Mesenchymal stem cell (in vitro differentiated cells and primary cell): Measurements from ENCODE around the gene PSMD1.
"Not testable (repeated sequence)": the region's sequence is repeated elsewhere in the genome, so short reads cannot be mapped to it uniquely, and the experiment has no call there.

ENCODE experiments used
- DNase-seq: peaks from one replicate; pipeline ENCODE4 v3.0.0-alpha.2; 2013
- H2AFZ ChIP-seq: one replicate; pipeline ENCODE4 v1.6.1; 2013; ENCODE audit warnings: low read depth, mild to moderate bottlenecking, control low read depth, inconsistent platforms, low read length, moderate library complexity
- H2AK5ac ChIP-seq: 2 replicates; pipeline ENCODE4 v1.6.1; 2013; ENCODE audit warnings: low read length, moderate library complexity, mild to moderate bottlenecking, inconsistent platforms; ENCODE audit not compliant: severe bottlenecking
- H2BK120ac ChIP-seq: one replicate; pipeline ENCODE4 v1.6.1; 2013; ENCODE audit warnings: low read depth, mild to moderate bottlenecking, inconsistent platforms, low read length, moderate library complexity
- H2BK12ac ChIP-seq, 2 experiments: one replicate each; pipeline ENCODE4 v1.6.1; 2013; ENCODE audit warnings: inconsistent platforms in 2 of 2, low read length in 2 of 2, mild to moderate bottlenecking in 2 of 2, moderate library complexity in 2 of 2, control low read depth in 1 of 2
- H2BK15ac ChIP-seq: one replicate; pipeline ENCODE4 v1.6.1; 2013; ENCODE audit warnings: mild to moderate bottlenecking, low read depth, inconsistent platforms; ENCODE audit not compliant: poor library complexity, severe bottlenecking
- H2BK5ac ChIP-seq: 2 replicates; pipeline ENCODE4 v1.6.1; 2013; ENCODE audit warnings: low read depth, mild to moderate bottlenecking, low read length, control low read depth, inconsistent platforms; ENCODE audit not compliant: poor library complexity, severe bottlenecking
- H3K14ac ChIP-seq, 2 experiments: one replicate each; pipeline ENCODE4 v1.6.1; 2013; ENCODE audit warnings: inconsistent platforms in 2 of 2, low read length in 2 of 2, control low read depth in 1 of 2, mild to moderate bottlenecking in 1 of 2, moderate library complexity in 1 of 2
- H3K18ac ChIP-seq, 2 experiments: one replicate each; pipeline ENCODE4 v1.6.1; 2013; ENCODE audit warnings: inconsistent platforms in 2 of 2, low read length in 2 of 2, control low read depth in 1 of 2, low read depth in 1 of 2, mild to moderate bottlenecking in 1 of 2
- H3K23ac ChIP-seq, 2 experiments: one replicate each; pipeline ENCODE4 v1.6.1; 2013; ENCODE audit warnings: inconsistent platforms in 2 of 2, low read length in 2 of 2, mild to moderate bottlenecking in 2 of 2, moderate library complexity in 2 of 2, control low read depth in 1 of 2
- H3K27ac ChIP-seq: 2 replicates; pipeline ENCODE4 v1.5.1; 2013; ENCODE audit warnings: mild to moderate bottlenecking, moderate library complexity, low read length, control low read depth, inconsistent platforms; ENCODE audit not compliant: poor library complexity, severe bottlenecking
- H3K27me3 ChIP-seq, 2 experiments: 2 replicates each; pipeline versions ENCODE4 v1.6.1 to v1.7.0; 2013; ENCODE audit warnings: low read length in 2 of 2, mild to moderate bottlenecking in 2 of 2, moderate library complexity in 2 of 2, control low read depth in 1 of 2, inconsistent platforms in 1 of 2; ENCODE audit not compliant: control insufficient read depth in 1 of 2, insufficient read depth in 1 of 2
- H3K36me3 ChIP-seq, 2 experiments: 2 replicates each; pipeline versions ENCODE4 v1.6.1 to v1.7.0; 2013; ENCODE audit warnings: low read length in 2 of 2, control low read depth in 1 of 2, inconsistent platforms in 1 of 2, low read depth in 1 of 2, mild to moderate bottlenecking in 1 of 2; ENCODE audit not compliant: insufficient read depth in 2 of 2, control insufficient read depth in 1 of 2
- H3K4ac ChIP-seq, 2 experiments: one replicate each; pipeline ENCODE4 v1.6.1; 2013; ENCODE audit warnings: inconsistent platforms in 2 of 2, low read length in 2 of 2, mild to moderate bottlenecking in 2 of 2, moderate library complexity in 2 of 2, control low read depth in 1 of 2, low read depth in 1 of 2
- H3K4me1 ChIP-seq: 2 replicates; pipeline ENCODE4 v1.6.1; 2013; ENCODE audit warnings: low read depth, low read length, control low read depth; ENCODE audit not compliant: control insufficient read depth, insufficient read depth
- H3K4me2 ChIP-seq: 2 replicates; pipeline ENCODE4 v1.6.1; 2013; ENCODE audit warnings: low read length, mild to moderate bottlenecking, inconsistent platforms; ENCODE audit not compliant: poor library complexity, severe bottlenecking
- H3K4me3 ChIP-seq, 2 experiments: 2 replicates each; pipeline versions ENCODE4 v1.5.1 to v1.7.0; 2013; ENCODE audit warnings: low read length in 2 of 2, mild to moderate bottlenecking in 2 of 2, control low read depth in 1 of 2, low read depth in 1 of 2; ENCODE audit not compliant: insufficient read depth in 1 of 2
- H3K79me1 ChIP-seq: replicated peaks from 2 replicates; pipeline ENCODE4 v1.6.1; 2013; ENCODE audit warnings: mild to moderate bottlenecking, control low read depth, low read length, inconsistent platforms; ENCODE audit not compliant: poor library complexity, severe bottlenecking
- H3K9ac ChIP-seq: 2 replicates; pipeline ENCODE4 v1.7.0; 2013; ENCODE audit warnings: mild to moderate bottlenecking, low read length, moderate library complexity
- H3K9me3 ChIP-seq: 2 replicates; pipeline ENCODE4 v1.7.0; 2013; ENCODE audit warnings: mild to moderate bottlenecking, low read length; ENCODE audit not compliant: control insufficient read depth
- H4K8ac ChIP-seq: one replicate; pipeline ENCODE4 v1.6.1; 2013; ENCODE audit warnings: inconsistent platforms, mild to moderate bottlenecking, low read length, moderate library complexity
- H4K91ac ChIP-seq: one replicate; pipeline ENCODE4 v1.6.1; 2013; ENCODE audit warnings: mild to moderate bottlenecking, low read length, inconsistent platforms
- WGBS: methylation state at CpG from one replicate; pipeline ENCODE4 v1.1.7; 2013; ENCODE audit warnings: mixed read lengths; 5-methylcytosine and 5-hydroxymethylcytosine counted together

The PSMD1 gene

DNA sequence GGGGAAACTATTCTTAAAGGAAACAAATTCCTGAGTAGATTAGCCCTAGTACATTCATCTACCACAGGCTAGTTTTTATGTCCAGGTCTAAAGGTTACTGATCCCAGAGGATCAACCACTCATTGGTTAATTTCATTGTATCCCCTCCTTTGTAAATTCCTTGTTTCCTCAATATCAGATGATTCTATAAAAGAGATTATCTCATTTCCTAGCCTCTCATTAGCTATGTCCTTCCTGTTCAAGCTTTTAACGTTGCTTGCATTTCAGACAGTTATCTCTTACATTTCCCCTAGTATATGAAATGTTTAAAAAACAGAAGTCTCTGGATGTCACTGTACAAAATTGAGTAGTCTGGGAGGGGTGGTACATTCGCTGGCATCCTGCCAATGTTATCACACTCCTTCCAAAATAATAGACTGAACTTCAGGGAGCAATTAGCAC lies 117.6 kb downstream of the PSMD1 start:
- H3K27me3 ChIP-seq, result no peaks in the 10 kb centered on the region
- H3K4ac ChIP-seq, result peak overlapping the region in 1 of 2 experiments; percentile 38
- no peak overlapping the region for H3K4me3 ChIP-seq
- H4K91ac ChIP-seq, result no peak overlapping the region
- H2BK5ac ChIP-seq, result no peak overlapping the region
- peak overlapping the region; percentile 46 for H3K9ac ChIP-seq
- DNase-seq, result no peak
- H2AFZ ChIP-seq, result no peak overlapping the region
- H3K23ac ChIP-seq, result no peak overlapping the region
- no peaks in the 10 kb centered on the region for H3K9me3 ChIP-seq
- H3K18ac ChIP-seq, result no peak overlapping the region
- no peak overlapping the region for H2AK5ac ChIP-seq
- no peak overlapping the region for H2BK12ac ChIP-seq
- no peak overlapping the region for H4K8ac ChIP-seq
- H3K36me3 ChIP-seq, result peaks cover 25 to 55% of the 10 kb centered on the region in 2 experiments
- no peaks in the 10 kb centered on the region for H3K4me1 ChIP-seq
- no CpG with 5 or more reads among the region's 2 CpGs for WGBS
- no peak overlapping the region for H3K27ac ChIP-seq
- no peak overlapping the region for H2BK15ac ChIP-seq
- no peak overlapping the region for H2BK120ac ChIP-seq
- no peaks in the 10 kb centered on the region for H3K79me1 ChIP-seq
- H3K4me2 ChIP-seq, result no peak overlapping the region
- no peak overlapping the region for H3K14ac ChIP-seq

DNA sequence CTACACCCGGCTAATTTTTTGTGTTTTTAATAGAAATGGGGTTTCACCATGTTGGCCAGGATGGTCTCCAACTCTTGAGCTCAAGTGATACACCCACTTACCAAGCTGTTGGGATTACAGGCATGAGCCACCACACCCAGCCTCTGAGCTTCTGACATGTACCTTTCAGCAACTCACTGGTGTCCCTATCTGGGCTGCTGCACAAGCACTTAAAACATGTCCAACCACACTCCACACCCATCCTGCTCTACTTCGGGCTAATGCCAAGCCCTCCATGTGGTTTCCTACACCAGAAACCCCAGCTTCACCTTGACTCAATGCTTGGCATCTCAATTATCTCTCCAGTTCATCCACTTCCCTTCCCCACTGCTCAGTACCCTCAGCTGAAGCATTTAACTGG lies 119.4 kb downstream of the PSMD1 start:
- no peaks in the 10 kb centered on the region for H3K27me3 ChIP-seq
- no peak for DNase-seq
- H3K36me3 ChIP-seq, result peaks cover 22 to 48% of the 10 kb centered on the region in 2 experiments
- H3K4me3 ChIP-seq, result no peak overlapping the region
- H3K4me1 ChIP-seq, result no peaks in the 10 kb centered on the region
- H3K27ac ChIP-seq, result no peak overlapping the region
- no peaks in the 10 kb centered on the region for H3K9me3 ChIP-seq
- 96% methylated on average over 2 of the region's 2 CpGs for WGBS
- H2BK12ac ChIP-seq, result peak overlapping the region; percentile 34 to 71
- H4K8ac ChIP-seq, result no peak overlapping the region
- no peak overlapping the region for H2BK5ac ChIP-seq
- no peak overlapping the region for H3K4me2 ChIP-seq
- no peak overlapping the region for H2AK5ac ChIP-seq
- no peaks in the 10 kb centered on the region for H3K79me1 ChIP-seq
- H4K91ac ChIP-seq, result peak overlapping the region; percentile 74
- H3K14ac ChIP-seq, result no peak overlapping the region
- peak overlapping the region; percentile 20 to 29 for H3K4ac ChIP-seq
- H3K18ac ChIP-seq, result peak overlapping the region; percentile 50 to 70
- no peak overlapping the region for H2BK120ac ChIP-seq
- no peak overlapping the region for H2BK15ac ChIP-seq
- no peak overlapping the region for H2AFZ ChIP-seq
- peak overlapping the region in 1 of 2 experiments; percentile 34 for H3K23ac ChIP-seq
- no peak overlapping the region for H3K9ac ChIP-seq

DNA sequence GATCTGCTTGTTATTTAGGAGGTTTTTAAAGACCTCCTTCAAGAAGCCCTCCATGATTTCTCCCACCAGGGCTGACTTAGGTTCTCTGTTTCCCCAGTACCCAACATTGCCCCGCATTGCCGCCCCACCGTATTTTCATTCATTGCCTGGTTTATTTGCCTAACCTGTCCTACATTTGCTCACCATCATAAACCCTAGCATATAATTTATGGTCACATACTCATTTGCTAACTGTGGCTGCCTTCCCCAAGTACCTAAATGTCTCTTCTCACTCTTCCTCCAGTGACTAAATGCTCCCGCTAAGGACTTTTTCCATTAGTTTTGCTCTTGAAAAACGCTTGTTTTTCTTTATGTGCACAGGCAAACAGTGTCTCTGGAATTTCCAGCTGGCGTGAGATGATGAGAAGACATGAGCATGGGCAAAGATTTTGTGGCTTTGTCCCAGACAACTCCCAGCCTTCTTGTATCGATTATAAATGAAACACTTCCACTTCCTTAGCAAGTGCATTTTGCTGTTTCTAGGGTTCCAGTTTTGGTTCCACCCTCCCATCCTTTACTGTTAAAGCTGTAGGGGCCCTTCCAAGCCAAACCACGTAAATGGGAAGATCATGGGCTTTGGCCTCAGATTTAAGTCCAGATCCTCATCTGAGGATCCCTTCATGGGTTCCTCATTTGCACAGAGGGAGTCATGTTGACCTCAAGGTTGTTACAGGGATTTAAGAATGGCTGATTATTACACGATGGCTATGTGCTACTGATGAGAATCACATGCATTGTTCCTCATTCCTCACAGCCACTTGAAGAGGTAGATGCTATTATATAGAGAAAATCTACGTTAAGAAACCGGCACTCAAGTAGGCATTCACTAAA lies 120.7 kb downstream of the PSMD1 start:
- no peak overlapping the region for H2AFZ ChIP-seq
- H3K4me3 ChIP-seq, result no peak overlapping the region
- H4K8ac ChIP-seq, result peak overlapping the region; percentile 35
- H3K23ac ChIP-seq, result no peak overlapping the region
- no peak overlapping the region for H2BK120ac ChIP-seq
- H3K27ac ChIP-seq, result no peak overlapping the region
- H3K36me3 ChIP-seq, result peaks cover 20 to 35% of the 10 kb centered on the region in 2 experiments
- H2AK5ac ChIP-seq, result peak overlapping the region; percentile 22
- peaks cover 6% of the 10 kb centered on the region for H3K4me1 ChIP-seq
- peak overlapping the region; percentile 34 to 48 for H3K18ac ChIP-seq
- no peaks in the 10 kb centered on the region for H3K9me3 ChIP-seq
- no peak overlapping the region for H2BK15ac ChIP-seq
- peak; percentile 76 for DNase-seq
- H2BK5ac ChIP-seq, result no peak overlapping the region
- H3K79me1 ChIP-seq, result no peaks in the 10 kb centered on the region
- no peaks in the 10 kb centered on the region for H3K27me3 ChIP-seq
- WGBS, result 91% methylated on average over 11 of the region's 11 CpGs
- no peak overlapping the region for H4K91ac ChIP-seq
- peak overlapping the region; percentile 5 to 35 for H3K4ac ChIP-seq
- H3K9ac ChIP-seq, result no peak overlapping the region
- no peak overlapping the region for H3K14ac ChIP-seq
- peak overlapping the region; percentile 21 to 63 for H2BK12ac ChIP-seq
- no peak overlapping the region for H3K4me2 ChIP-seq

DNA sequence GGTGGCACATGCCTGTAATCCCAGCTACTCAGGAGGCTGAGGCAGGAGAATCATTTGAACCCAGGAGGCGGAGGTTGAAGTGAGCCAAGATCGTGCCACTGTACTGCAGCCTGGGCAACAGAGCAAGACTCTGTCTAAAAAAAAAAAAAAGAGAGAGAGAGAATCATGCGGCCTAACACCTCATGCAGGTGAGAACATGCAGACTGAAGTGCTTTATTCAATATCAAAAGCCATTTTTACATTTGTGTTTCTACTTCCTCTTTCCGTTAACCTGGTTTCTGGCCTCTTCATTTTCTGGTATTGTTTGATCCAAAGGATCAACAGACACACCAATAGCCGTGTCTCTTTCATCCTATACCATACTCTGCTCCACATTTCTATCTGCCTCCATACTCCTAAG lies 122.1 kb downstream of the PSMD1 start:
- peak overlapping the region; percentile 67 for H4K8ac ChIP-seq
- not testable (repeated sequence) for H3K27ac ChIP-seq, H3K9me3 ChIP-seq, H3K4me3 ChIP-seq, H3K79me1 ChIP-seq, H2AFZ ChIP-seq, H4K91ac ChIP-seq, DNase-seq, H3K4me1 ChIP-seq, H3K9ac ChIP-seq, H2BK15ac ChIP-seq, H3K23ac ChIP-seq, H2BK5ac ChIP-seq, H3K14ac ChIP-seq, H3K4me2 ChIP-seq, H3K27me3 ChIP-seq
- H3K36me3 ChIP-seq, result peaks cover 15 to 24% of the 10 kb centered on the region in 2 experiments
- H3K18ac ChIP-seq, result peak overlapping the region in 1 of 2 experiments; percentile 6
- H3K4ac ChIP-seq, result peak overlapping the region in 1 of 2 experiments; percentile 71
- WGBS, result over 99% methylated on average over 5 of the region's 5 CpGs
- peak overlapping the region; percentile 68 for H2AK5ac ChIP-seq
- H2BK120ac ChIP-seq, result peak overlapping the region; percentile 58
- peak overlapping the region in 1 of 2 experiments; percentile 10 for H2BK12ac ChIP-seq
